ENCODE results near the gene ATP13A1.
"Not testable (repeated sequence)": the region's sequence is repeated elsewhere in the genome, so short reads cannot be mapped to it uniquely, and the experiment has no call there.

ATP13A1 gene

DNA sequence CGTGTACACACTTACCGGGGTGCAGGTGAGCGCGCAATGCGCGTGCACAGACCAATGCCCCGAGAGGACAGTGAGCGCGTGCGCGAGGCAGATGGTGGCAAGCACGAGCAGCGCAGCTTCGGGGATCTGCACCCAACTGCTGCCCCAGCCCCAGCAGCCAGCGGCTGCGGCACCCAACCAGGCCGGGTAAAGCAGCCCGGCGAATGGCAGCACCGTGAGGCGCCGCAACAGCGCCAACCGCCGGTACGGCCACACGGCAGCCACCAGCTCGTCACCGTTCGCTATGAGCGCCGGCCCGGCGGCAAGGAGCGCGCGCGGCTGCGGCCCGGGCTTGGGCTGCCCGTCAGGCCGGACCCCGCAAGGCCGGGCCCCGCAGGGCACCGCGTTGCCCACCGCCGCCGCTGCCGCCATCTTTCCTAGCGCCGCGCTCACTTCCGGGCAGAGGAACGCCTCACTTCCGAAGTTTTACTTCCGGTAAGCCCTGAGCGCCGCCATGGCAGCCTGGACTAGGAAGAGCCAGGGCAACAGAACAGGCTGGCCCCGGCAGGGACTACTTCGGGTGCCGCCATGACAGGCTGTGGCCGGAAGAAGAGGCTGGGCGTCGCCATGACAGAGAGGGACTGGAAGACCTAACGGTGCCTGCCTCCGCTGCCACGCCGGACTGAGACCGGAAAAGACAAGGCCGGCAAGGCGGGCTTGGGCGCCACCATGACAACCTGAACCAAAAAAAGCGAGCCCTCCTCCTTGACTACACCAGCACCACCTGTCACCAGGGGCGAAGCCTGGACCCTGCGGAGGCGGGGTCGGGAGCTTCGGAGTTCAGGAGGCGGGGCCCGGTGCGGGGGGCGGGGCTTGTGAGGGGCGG lies at the start of gene ATP13A1:
ATP13A1 (minus strand) TSS at position 421 of the 865 bp plus-strand sequence; CDS start at position 411, 10 bp downstream.
- DNase-seq (ENCODE audit: low read depth in 2 of 2) = peak; percentile 84 to 88

DNA sequence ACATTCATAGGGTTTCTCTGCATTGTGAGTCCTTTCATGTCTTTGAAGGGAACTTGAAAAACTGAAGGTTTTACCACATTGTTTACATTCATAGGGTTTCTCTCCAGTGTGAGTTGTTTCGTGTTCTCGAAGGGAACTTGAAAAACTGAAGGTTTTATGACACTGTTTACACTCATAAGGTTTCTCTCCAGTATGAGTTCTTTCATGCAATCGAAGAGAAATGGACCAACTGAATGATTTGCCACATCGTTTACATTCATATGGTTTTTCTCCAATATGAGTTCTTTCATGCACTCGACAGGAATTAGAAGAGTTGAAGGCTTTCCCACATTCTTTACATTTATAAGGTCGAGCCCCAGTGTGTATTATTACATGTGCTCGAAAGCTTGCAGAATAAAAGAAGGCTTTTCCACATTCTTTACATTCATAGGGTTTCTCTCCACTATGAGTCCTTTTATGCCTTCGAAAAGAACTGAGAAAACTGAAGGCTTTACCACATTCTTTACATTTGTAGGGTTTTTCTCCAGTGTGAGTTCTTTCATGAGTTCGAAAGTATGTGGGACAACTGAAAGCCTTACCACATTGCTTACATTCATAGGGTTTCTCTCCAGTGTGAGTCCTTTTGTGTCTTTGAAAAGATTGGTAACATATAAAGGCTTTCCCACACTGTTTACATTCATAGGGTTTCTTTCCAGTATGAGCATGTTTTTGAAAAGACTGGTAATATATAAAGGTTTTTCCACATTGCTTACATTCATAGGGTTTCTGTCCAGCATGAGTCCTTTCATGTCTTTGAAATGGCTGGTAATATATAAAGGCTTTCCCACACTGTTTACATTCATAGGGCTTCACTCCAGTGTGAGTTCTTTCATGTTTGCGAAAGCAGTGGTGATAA lies 48.7 kb upstream of the ATP13A1 start:
- no peak for DNase-seq (ENCODE audit: low read depth in 2 of 2)

DNA sequence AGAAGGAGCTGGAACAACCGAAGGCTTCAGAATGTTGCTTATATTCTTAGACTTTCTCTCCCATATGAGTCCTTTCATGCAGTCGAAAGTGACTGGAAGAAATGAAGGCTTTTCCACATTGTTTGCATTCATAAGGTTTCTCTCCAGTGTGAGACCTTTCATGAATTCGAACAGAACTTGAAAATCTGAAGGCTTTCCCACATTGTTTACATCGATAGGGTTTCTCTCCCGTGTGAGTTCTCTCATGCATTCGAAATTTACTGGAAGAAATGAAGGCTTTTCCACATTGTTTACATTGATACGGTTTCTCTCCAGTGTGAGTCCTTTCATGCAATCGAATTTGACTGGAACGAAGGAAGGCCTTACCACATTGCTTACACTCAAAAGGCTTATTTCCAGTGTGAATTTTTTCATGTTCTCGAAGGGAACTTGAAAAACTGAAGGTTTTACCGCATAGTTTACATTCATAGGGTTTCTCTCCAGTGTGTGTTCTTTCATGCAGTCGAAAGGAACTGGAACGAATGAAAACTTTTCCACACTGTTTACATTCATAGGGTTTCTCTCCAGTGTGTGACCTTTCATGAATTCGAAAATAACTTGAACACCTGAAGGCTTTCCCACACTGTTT lies 47.9 kb upstream of the ATP13A1 start:
- DNase-seq (ENCODE audit: low read depth in 2 of 2) = no peak

DNA sequence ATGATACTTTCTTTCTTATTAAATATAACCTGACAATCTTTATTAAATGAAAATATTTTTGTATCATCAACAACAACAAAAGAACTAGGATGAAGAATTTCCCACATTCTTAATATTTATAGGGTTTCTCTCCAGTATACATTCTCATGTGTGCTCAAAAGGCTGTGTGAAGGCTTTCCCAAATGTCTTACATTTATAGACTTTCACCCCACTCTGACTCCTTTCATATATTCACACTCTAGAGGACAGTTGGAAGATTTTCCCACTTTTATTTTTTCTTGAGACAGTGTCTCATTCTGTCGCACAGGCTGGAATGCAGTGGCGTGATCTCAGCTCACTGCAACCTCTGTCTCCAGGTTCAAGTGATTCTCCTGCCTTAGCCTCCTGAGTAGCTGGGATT lies 47.0 kb upstream of the ATP13A1 start:
- DNase-seq (ENCODE audit: low read depth in 2 of 2) = no peak

DNA sequence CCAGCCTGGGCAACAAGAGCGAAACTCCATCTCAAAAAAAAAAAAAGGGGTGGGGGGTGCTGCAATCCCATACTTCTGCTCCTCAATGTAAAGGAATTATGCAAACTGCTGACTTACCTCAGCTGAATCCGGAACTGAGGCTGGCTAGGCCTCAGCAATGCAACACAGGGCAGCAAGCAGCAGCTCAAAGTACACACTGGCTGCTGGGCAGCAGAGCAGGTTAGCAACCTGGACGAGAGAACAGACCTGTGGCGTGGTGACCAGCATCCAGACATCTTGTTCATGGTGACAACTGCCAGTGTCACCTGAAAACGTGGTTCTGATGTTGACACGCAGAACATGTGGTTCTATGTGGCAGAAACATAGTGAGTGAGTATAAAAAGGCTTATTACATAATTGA lies 41.4 kb upstream of the ATP13A1 start:
- DNase-seq (ENCODE audit: low read depth in 2 of 2) = no peak

DNA sequence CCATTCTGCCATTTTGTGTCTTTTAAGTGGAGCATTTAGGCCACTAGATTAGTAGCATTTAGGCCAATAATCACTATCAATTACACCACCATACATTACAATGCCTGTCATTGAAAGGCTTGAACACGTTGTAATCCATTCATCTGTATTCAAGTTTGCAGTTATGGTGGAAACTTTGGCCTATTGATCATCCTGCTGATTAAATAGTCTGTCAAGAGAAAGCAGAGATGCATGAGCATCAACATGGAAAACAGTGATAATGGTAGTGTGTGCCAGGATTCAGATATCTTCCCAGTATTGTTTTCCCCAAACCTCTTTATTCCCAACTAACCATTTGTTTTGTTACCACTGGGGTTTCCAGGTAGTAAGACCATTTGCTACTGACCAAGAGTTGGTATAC lies 37.0 kb upstream of the ATP13A1 start:
- DNase-seq (ENCODE audit: low read depth in 2 of 2) = not testable (repeated sequence)

- DNase-seq (ENCODE audit: low read depth in 2 of 2) = no peak
These were observed 34.1 kb upstream of the ATP13A1 start for GRCh38 chr19:19697589-19697988.

- DNase-seq (ENCODE audit: low read depth in 2 of 2) = no peak
These were observed 32.9 kb upstream of the ATP13A1 start for GRCh38 chr19:19696386-19696785.

DNA sequence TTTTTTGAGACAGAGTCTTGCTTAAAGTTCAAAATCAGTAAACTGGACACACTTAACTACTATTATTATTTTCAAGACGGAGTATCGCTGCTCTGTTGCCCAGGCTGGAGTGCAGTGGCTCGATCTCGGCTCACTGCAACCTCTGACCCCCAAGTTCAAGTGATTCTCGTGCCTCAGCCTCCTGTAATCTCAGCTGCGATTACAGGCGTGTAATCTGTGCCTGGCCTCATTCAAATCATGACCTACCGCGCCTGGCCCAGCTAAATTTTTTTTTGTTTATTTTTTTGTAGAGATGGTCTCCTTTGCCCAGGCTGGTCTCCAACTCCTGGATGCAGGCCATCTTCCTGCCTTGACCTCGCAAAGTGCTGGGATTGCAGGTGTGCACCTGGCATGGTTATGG lies 28.2 kb upstream of the ATP13A1 start:
- no peak for DNase-seq (ENCODE audit: low read depth in 2 of 2)

DNA sequence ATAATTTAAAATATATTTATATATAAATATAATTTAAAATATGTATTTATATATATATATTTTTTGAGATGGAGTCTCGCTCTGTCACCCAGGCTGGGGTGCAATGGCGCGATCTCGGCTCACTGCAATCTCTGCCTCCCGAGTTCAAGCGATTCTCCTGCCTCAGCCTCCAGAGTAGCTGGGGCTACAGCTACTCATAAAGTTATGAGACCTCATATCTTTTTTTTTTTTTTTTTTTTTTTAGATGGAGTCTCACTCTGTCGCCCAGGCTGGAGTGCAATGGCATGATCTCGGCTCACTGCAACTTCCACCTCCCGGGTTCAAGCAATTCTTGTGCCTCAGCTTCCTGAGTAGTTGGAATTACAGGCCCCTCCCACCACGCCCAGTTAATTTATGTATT lies 25.5 kb upstream of the ATP13A1 start:
- not testable (repeated sequence) for DNase-seq (ENCODE audit: low read depth in 2 of 2)

GRCh38 chr19:19687090-19687489 lies 23.6 kb upstream of the ATP13A1 start:
- no peak for DNase-seq (ENCODE audit: low read depth in 2 of 2)

DNA sequence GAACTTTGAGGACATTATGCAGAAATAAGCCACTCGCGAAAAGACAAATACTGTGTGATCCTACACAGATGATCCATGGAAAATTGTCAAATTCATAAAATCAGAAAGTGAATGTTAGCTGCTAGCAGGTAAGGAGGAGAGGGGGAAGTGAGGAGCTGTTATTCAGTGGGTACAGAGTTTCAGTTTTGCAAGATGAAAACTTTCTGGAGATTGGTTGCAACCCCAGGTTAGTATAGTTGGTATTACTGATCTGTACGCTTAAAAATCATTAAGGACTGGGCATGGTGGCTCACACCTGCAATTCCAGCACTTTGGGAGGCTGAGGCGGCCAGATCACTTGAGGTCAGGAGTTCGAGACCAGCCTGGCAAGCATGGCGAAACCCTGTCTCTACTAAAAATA lies 23.1 kb upstream of the ATP13A1 start:
- no peak for DNase-seq (ENCODE audit: low read depth in 2 of 2)

- not testable (repeated sequence) for DNase-seq (ENCODE audit: low read depth in 2 of 2)
These were observed 22.6 kb upstream of the ATP13A1 start for GRCh38 chr19:19686119-19686518.

DNA sequence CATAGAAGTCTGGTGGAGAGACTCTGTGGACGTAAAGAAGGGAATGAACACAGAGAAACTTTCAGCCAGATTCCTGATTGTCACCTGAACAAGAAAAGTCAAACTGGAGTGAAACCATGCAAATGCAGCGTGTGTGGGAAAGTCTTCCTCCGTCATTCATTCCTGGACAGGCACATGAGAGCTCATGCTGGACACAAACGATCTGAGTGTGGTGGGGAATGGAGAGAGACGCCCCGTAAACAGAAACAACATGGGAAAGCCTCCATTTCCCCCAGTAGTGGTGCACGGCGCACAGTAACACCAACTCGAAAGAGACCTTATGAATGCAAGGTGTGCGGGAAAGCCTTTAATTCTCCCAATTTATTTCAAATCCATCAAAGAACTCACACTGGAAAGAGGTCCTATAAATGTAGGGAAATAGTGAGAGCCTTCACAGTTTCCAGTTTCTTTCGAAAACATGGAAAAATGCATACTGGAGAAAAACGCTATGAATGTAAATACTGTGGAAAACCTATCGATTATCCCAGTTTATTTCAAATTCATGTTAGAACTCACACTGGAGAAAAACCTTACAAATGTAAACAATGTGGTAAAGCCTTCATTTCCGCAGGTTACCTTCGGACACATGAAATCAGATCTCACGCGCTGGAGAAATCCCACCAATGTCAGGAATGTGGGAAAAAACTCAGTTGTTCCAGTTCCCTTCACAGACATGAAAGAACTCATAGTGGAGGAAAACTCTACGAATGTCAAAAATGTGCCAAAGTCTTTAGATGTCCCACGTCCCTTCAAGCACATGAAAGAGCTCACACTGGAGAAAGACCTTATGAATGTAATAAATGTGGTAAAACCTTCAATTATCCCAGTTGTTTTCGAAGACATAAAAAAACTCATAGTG lies 15.9 kb upstream of the ATP13A1 start:
- DNase-seq (ENCODE audit: low read depth in 2 of 2) = no peak

DNA sequence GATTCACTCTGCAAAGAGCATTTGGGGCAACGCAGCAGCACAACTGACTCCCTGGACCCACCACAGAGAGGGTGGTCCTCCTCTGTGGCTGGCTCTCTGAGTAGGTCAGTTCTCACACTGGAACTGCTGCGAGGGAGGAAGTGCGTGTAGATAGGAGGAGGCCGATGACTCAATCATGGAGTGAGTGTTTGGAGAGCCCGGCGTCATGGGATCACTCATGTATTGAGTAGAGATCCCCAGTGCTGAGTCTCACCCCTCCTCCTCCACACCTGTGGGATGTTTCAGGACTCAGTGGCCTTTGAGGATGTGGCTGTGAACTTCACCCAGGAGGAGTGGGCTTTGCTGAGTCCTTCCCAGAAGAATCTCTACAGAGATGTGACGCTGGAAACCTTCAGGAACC lies 14.1 kb upstream of the ATP13A1 start:
- no peak for DNase-seq (ENCODE audit: low read depth in 2 of 2)

- DNase-seq (ENCODE audit: low read depth in 2 of 2) = no peak
These were observed 10.8 kb upstream of the ATP13A1 start for GRCh38 chr19:19674315-19674714.

GRCh38 chr19:19672816-19673215 lies 9.3 kb upstream of the ATP13A1 start:
- DNase-seq (ENCODE audit: low read depth in 2 of 2) = no peak

GRCh38 chr19:19670070-19670551 lies 6.6 kb upstream of the ATP13A1 start:
- DNase-seq (ENCODE audit: low read depth in 2 of 2) = no peak

- DNase-seq (ENCODE audit: low read depth in 2 of 2) = peak; percentile 86 to 89
These were observed 4.9 kb upstream of the ATP13A1 start, which contains the start of gene ZNF101 for GRCh38 chr19:19668230-19669012. TSS of gene ZNF101 (plus strand) at chr19:19668839. CDS start at chr19:19668964, 125 bp downstream.

DNA sequence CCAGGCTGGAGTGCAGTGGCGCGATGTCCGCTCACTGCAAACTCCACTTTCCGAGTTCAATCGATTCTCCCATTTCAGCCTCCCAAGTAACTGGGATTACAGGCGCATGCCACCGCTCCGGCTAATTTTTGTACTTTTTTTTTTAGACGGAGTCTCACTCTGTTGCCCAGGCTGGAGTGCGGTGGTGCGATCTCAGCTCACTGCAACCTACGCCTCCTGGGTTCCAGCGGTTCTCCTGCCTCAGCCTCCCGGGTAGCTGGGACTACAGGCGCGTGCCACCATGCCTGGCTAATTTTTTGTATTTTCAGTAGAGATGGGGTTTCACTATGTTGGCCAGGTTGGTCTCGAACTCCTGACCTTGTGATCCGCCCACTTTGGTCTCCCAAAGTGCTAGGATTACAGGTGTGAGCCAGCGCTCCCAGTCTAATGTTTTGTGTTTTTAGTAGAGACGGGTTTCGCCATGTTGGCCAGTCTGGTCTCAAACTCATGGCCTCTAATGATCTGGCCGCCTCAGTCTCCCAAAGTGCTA lies 2.0 kb upstream of the ATP13A1 start:
- not testable (repeated sequence) for DNase-seq (ENCODE audit: low read depth in 2 of 2)

All from stimulated activated CD4-positive, alpha-beta T cell treated with anti-CD3 and anti-CD28 coated beads, Interleukin-1b, Interleukin-23, amount 100 ng/mL, for 4 hours (primary cell).